Measurements from ENCODE around the gene SMAD6.

- TF ChIP-seq CTCF (IDR thresholded peaks at IDR 0.05; ENCODE audit: poor library complexity): no peak
- TF ChIP-seq EZH2 (IDR thresholded peaks at IDR 0.05; ENCODE audit: borderline replicate concordance): no peak
- no peak for TF ChIP-seq EZH2phosphoT487 (IDR thresholded peaks at IDR 0.05; ENCODE audit: low read depth, severe bottlenecking, unreplicated experiment)
These were observed 2.2 kb downstream of the SMAD6 start for GRCh38 chr15:66704019-66704802.

Data from hepatocyte (in vitro differentiated cells).